Non-pigmented ciliary epithelial cell (primary cell): ENCODE data around the gene GPR152.

Experiments
- DNase-seq: peaks from one replicate; pipeline ENCODE4 v3.0.0-alpha.2; 2010; ENCODE audit warnings: low read depth

Gene GPR152

GRCh38 chr11:67452141-67452952 lies at the start of gene GPR152:
Gene GPR152, minus strand, starts transcription at chr11:67452729. Its CDS starts 5 bp downstream, at chr11:67452724.
- DNase-seq, result no peak

GRCh38 chr11:67501854-67502253 lies 49.3 kb upstream of the GPR152 start:
- no peak for DNase-seq

DNA sequence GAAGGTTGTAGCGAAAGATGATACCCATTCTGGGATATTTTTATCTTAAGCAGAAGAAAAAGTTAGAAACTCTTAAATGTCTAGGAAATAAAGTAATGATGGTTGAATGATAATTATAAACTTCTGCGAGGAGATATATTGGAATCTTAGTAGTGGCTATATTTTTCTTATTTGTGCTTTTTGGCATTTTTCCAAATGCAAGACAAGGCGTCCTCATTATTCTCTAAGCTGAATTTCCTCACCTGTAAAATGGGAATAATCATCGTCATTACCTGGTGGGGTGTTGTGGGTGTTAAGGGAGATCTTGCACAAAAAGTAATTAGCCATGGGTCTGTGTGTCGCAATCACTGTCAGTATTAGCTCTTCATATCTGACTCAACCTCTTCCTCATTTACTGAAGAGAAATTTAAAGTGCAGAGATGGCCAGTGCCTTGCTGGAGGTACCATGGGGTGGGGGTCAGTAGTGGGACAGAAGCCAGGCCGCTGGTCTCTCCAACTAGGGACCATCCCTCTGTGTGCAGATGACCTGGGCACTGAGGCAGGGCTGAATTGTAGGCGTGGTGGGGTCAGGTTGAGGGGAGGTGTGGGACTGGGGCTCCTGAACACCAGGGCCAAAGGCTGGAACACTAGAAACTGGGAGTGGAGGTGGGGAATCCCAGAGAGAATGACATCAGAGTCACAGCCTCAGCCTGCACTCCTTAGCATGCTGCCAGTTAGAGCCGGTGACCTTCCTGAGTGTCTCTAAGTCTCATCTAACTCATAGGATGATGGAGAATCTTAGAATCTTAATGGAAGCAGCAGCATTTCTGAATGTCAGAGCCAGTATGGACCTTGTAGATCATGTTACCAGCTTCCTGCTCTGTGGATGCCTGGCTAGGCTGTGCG lies 48.5 kb upstream of the GPR152 start:
- no peak for DNase-seq

GRCh38 chr11:67500484-67500821 lies 47.9 kb upstream of the GPR152 start:
- no peak for DNase-seq

DNA sequence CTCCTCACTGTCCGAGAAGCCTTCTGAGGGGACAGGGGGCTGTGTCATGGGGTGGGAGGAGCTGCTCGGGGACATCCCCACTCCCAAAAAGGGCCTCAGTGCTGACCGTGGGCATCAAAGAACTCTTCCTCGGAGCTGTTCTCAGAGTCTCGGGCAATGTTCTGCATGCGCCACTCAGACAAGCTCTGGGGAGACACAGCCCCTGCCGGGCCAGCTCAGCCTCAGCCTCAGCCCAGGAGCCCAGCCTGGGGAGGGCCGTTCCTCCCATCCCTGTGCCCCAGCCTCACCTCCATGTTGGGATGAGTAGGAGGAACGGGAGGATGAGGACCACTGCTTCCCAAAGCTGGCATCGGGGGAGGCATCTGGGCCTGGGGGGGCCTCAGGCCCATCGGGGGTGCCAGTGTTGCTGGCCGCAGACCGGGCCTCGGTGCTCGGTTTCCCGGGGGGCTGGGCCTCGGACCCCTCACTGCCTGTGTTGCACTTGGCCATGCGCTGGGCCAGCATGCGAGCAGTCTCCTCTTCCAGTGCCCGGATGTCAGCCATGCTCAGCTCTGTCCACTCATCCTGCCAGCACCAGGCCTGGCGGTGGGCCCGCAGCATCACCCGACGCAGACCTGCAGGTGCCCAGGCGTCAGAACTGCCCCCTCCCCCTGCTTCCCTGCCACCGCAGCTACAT lies 47.4 kb upstream of the GPR152 start:
- DNase-seq, result no peak

DNA sequence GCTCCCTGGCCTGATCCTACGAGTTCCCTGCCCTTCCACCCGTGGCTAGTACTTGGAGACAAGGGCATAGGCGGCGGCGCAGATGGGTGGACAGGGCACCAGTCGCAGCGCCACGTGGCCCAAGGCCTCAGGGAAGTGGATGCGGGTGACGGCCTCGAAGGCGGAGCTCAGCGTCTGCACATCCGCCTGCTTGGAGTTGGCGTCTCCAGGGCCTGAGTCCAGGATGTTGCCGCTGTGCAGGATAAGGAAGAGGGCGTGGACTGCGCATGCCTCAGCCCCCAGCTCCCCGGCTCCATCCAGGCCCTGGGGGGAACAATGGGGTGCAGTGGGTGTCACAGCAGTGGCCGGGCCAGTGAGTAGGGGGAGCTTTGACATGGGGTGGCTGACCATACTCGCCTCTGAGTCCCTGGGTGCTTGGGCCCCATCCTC lies 46.0 kb upstream of the GPR152 start:
- DNase-seq, result no peak

GRCh38 chr11:67497656-67498291 lies 45.2 kb upstream of the GPR152 start:
- DNase-seq, result no peak

DNA sequence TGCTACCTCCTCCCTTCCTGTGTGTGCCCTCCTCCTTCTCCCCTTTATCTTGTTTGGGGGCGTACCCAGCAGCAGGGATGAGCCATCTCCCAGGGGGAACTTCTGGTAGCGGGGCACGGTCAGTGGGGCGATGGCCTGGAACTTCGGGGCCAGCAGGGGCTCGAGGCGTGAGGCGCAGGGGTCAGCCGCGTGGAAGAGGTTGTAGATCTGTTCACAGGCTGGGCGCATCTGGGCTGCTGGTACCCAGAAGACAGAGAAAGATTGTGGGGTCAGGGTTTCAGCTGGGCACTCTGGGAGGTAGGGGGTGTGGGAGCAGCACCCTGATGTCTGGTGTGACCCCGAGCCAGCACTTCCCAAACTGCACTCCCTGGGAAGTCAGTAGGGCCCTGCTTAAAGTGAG lies 43.6 kb upstream of the GPR152 start:
- no peak for DNase-seq

DNA sequence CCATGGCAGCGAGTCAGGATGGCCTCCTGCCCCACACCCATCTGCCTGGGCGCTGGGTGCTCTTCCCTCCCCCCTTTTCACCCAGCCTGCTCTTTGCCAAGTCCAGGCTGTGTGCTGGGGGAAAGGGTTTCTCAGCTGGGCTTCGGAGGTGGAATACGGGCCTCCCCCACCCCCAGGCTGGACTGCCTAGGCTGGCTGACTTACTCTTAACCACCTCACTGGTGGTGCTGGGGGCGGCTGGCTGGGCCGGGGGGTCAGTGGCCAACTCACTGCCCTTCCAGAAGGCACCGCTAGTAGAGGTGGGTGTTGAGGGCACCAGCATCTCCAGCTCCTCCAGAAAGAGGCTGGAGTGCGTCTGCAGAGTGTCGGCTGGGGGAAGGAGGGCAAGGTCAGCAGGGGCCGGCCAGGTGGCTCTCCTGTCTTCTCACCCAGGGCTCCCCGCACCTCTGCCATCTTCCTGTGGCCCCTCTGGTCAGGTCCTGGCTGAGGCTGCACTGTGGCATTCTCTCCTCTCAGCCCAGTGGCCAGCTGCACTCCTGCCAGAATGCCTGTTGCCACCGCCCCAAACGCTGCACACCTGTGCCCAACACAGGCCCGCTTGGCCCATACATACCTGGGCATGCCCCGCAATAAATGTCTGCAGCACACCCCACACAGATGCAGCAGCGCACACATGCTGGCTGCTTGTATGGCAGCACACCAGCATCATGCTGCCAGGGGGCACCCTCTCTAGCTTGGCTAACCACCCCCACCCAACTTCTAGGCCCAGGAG lies 42.9 kb upstream of the GPR152 start:
- DNase-seq, result no peak

DNA sequence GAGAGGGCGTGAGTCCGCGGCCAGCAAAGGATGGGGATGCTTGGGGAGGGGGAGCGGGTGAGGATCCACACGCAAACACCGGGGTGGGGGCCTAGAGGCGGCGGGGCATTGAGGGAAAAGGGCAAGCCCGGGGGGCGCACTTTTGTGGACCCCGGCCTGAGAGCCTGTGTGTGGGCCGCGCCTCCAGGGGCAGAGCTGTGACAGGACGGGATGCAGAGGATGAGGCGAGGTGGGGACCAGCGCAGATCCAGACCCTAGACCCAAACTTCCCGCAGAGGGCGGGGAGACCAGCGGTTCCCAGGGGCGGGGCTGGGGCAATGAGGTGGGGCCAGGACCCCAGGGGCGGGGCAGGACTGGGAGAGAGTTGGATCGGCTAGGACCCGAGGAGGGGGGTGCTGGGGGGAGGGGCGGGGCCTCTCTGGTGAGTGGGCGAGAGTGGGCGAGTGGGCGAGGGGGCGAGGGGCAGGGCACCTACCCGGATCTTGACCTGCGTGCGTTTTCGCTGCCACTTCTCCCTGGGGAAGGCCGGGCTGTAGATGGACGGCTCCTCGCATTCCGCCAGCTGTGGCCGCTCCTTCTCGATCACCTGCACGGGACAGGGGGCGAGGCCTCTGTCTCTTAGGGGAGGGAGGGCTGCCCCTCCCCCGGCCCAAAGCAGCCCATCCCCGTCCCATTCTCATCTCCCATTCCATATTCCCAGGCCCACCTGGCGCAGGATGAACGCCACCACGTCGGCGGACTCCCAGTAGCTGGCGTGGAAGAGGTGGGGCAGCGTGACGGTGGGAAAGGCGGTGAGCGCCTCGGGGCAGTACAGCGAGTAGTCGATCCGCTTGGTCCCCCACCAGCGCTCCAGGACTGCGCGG lies 42.1 kb upstream of the GPR152 start:
- DNase-seq, result no peak

DNA sequence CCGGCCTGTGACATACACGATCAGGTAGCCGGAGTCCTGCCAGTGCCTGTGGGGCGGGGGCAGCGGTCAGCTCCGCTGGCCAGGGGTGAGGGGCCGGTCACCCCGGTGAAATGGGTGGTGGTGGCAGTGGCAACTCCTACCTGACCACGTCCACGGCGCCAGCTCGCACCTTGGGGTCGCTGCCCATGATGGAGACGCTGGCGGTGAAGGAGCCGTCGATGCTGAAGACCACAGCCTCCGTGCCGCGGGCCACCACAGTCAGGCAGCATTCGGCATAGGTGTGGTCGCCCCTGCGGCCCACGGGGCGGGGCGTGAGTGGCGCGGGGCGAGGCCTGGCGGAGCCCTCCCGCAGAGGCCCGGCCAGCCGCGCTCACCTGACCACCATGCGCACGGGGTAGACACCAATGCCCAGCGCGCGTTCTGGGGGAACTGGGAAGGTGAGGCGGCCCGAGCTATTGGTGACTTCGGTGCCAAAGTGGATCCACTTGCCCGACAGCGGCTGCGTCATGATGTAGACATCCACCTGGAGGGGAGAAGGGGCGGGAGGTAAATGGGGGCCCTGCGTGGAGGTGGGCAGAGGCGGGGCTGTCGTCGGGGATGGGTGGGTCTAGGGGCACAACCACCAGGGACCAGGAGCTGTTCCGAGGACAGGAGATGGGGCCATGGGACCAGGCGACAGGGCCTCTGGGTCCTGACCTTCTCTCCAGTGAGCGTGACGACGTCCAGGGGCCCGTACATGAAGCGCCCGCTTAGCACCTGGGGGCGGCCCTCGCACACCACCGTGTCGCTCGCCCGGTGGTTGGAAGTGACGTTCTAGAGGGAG lies 41.2 kb upstream of the GPR152 start:
- DNase-seq, result no peak

- no peak for DNase-seq
These were observed 40.4 kb upstream of the GPR152 start for GRCh38 chr11:67492801-67493547.

DNA sequence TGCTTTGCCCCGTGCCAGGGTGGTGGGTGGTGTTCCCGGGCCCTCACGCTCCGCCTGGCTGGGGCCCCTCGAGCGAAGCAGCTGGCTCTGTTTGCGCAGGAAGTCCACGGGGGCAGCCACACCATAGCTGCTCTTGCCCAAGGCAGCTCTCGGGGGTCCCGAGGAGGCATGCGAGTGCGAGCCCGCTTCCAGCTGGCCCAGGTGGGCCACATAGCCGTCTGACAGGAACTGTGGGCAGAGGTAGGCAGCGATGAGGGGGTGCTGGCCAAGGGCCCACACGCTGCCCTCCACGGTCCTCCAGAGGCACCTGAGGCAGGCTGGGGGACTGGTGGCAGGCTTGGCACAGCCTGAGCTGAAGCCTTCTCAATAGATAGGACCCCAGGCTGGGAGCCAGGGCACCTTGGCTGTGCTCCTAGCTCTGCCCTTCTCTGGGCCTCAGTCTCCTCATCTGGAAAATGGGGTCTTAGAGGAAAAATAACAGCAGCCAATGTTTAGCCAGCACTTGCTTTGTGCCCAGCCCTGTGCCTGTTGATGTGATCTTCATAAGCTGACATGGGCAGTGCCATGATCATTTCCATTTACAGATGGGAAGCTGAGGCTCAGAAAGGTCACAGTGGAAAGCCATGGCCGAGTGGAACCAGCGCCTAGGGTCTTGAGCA lies 39.7 kb upstream of the GPR152 start:
- DNase-seq, result no peak

GRCh38 chr11:67491276-67492068 lies 38.9 kb upstream of the GPR152 start:
- DNase-seq, result no peak

GRCh38 chr11:67490727-67491065 lies 38.2 kb upstream of the GPR152 start:
- no peak for DNase-seq

DNA sequence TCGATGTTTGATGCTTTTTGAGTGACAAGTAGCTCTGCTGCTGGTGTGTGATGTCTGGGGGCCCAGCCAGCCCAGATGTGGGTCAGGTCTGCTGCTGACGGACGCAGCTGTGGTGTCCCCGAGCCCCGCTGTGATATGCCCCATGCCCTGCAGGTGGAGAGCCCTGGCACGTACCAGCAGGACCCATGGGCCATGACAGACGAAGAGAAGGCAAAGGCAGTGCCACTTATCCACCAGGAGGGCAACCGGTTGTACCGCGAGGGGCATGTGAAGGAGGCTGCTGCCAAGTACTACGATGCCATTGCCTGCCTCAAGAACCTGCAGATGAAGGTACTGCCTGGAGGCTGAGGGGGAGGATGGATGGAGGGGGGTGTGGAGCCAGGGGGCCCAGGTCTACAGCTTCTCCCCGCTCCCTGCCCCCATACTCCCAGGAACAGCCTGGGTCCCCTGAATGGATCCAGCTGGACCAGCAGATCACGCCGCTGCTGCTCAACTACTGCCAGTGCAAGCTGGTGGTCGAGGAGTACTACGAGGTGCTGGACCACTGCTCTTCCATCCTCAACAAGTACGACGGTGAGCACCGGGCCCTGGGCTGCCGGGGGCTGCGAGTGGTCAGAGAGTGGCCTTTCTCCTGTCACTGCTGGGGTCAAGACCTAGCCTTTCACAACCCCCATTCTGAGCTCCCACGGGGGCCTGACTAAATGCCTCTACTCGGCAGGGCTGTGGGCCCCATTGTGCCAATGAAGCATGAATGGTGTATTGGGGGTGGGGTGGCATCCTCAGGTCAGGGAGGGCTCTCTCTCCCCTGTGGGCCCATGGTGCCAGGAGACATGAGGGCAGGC lies 37.6 kb upstream of the GPR152 start:
- DNase-seq, result no peak
